ENCODE results near the gene KHK.

- TF ChIP-seq EZH2 (IDR thresholded peaks at IDR 0.05) = no peak
- no peak for TF ChIP-seq POLR2AphosphoS5 (IDR thresholded peaks at IDR 0.05; ENCODE audit: borderline replicate concordance, low read depth, low read length)
- TF ChIP-seq FOXP2 (optimal IDR thresholded peaks at IDR 0.05; ENCODE audit: control extremely low read depth, extremely low read length, insufficient read depth) = no peak
Observed at GRCh38 chr2:27040282-27040681, 46.3 kb upstream of the KHK start.
